ENCODE results near the gene HAPLN1.

GRCh38 chr5:83715236-83716065 is 5.2 kb downstream of the HAPLN1 start:
- TF ChIP-seq, protein P1, sequence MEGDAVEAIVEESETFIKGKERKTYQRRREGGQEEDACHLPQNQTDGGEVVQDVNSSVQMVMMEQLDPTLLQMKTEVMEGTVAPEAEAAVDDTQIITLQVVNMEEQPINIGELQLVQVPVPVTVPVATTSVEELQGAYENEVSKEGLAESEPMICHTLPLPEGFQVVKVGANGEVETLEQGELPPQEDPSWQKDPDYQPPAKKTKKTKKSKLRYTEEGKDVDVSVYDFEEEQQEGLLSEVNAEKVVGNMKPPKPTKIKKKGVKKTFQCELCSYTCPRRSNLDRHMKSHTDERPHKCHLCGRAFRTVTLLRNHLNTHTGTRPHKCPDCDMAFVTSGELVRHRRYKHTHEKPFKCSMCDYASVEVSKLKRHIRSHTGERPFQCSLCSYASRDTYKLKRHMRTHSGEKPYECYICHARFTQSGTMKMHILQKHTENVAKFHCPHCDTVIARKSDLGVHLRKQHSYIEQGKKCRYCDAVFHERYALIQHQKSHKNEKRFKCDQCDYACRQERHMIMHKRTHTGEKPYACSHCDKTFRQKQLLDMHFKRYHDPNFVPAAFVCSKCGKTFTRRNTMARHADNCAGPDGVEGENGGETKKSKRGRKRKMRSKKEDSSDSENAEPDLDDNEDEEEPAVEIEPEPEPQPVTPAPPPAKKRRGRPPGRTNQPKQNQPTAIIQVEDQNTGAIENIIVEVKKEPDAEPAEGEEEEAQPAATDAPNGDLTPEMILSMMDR (IDR thresholded peaks at IDR 0.05), result no peak
- TF ChIP-seq POLR2A (IDR thresholded peaks at IDR 0.05), result no peak

All from vagina (tissue), 2 donors.